Right forelimb (tissue), 1 donor: Measurements from ENCODE around the gene COPS9.

Source experiments
- DNase-seq: peaks from one replicate; pipeline ENCODE4 v3.0.0-alpha.2; 2018

COPS9 gene

DNA sequence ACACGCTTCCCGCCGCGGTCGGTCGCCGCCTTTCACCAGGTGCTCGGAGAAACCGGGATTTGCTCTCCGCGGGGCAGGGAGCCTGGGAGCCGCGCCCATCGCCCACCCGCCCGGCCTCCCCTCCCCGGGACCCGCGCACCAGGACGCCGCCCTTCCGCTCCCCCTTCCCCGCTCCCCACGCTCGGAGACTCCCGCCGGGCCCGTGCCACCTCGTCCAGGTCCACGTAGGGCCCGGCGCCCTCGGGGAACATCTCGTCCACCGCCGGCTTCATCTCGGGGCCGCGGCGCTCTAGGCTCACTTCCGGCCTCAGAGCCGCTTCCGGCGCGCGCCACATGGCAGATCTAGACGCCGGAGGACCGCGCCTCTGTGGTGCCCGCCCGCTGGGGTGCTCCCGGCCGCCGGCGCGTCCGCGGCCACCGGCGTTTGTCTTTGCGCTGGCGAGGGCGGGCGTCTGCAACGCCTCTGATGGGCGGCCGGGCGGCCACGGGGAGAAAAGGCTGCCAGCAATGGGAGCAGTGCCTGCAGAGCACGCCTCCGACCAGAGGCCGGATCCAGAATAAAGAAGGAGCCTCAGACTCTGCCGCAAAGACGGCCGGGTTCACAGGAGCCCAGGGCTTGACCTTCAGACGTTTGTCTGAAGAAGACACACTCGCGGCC, at the start of gene COPS9:
COPS9 (minus strand) TSS at position 293 of the 658 bp plus-strand sequence; CDS start at position 272, 21 bp downstream.
- DNase-seq: peak; percentile 92

- DNase-seq: no peak
Measured at GRCh38 chr2:240184656-240185055, 48.6 kb upstream of the COPS9 start.

DNA sequence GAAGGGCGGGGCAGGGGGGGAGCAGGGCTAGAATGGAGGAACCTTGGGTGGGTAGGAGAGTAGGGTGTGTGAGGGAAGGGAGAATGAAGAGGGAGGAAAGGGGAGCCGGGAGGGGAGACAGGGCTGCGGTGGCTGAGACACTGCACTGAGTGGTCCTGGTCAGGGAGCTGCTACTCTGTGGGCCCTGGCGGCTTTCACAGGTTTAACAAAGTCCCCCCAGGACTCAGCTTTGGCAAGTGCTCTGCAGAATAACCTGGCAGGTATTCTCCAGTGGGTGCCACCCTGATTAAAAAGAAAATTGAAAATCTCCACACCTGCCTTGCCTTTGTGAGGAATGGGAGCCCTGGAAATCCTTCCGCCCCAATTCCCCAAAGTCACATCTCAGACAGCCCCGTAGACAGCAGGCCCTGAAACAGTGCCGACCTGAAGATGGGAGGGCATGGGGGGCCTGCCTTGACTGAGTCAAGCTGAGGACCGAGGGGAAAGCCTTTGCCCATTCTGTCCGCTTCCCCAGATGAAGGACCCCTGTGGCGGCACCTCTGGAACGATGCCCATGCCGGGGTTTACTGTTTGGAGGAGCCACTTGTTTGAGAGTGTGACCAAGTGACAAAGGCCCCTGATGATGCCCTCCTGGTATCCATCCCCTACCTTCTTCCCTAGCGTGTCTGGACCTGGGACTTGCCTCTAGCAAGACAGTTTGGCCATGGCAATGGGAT, 47.9 kb upstream of the COPS9 start:
- no peak for DNase-seq

DNA sequence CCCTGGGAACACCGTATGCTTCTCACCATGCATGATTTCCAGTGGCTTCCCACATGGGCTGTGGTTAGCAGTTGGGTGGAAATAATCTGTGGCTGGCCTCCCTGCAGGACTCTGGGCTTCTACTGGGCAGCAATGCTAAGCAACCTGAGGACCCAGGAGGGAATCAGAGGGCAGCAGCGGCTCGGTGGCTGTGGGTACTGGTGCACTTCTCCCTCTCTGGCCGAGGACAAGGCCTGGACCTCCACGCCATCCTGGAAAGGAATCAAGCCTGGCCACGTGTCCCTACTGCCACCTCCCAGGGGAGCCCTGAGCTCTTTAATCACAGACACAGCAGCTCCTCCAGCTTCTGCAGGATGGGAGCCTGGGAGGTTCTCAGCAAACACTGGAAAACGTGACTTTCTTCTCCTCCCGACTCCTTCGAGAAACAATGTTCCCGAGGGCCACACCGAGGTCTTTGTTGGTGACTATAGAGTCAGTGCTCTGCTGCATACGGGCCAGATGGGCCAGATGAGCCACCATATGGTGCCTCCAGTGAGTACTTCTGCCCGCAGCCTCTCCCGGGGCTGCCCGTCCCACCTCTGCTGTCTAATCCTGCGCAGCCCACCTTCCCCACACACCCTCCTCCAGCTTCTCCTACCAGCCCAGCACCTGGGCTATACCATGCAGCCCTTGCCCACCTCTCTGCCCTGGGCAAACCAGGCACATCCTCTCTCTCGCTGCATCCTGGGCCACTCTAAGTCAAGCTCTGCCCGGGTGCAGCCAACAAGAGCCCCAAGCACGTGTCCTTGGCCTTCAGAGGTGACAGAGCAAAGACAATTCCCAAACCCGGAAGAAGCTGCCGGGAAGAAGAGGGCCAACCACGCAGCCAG, 47.1 kb upstream of the COPS9 start:
- DNase-seq: no peak

DNA sequence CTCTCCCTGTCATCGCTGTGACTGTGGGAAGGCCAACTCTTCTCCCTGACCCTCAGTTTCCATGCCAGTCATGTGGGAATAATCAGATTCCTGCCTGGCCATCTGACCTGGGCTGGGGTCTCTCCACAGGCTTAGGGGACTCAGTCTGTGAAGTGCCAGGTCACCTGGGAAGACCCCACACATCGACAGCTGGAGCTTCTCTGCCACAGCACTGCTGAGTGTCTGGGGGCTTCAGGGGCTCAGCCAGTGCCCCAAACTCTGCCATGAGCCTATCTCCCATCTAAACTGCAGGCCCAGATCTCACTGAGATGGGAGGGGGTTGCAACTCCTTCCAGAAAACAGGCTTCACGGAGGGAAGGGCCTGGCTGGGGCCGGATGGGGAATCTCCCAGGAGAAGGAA, 46.4 kb upstream of the COPS9 start:
- no peak for DNase-seq

GRCh38 chr2:240182001-240182400, 45.9 kb upstream of the COPS9 start:
- DNase-seq: no peak

- DNase-seq: no peak
Measured at GRCh38 chr2:240179941-240180666, 44.0 kb upstream of the COPS9 start.

- DNase-seq: no peak
Measured at GRCh38 chr2:240179186-240179815, 43.2 kb upstream of the COPS9 start.

DNA sequence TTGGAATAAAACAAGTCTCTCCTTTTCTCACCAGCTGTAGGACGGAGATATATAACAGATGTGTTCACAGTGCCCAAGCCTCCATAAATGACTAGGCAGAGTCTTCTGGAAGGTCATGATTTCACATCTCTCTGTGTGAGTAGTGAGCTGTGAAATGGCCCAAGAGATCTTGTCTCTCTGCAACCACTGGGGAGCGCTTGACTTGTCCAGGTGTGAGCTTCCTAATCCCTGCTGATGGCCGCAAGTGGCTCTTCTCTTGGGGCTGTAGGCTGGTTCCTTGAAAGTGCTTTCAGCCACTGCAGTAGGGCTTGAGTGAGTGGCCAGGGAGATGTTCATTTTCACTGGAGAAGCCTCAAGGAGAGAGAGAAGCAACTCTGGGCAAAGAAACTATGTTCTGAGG, 42.5 kb upstream of the COPS9 start:
- DNase-seq: no peak

DNA sequence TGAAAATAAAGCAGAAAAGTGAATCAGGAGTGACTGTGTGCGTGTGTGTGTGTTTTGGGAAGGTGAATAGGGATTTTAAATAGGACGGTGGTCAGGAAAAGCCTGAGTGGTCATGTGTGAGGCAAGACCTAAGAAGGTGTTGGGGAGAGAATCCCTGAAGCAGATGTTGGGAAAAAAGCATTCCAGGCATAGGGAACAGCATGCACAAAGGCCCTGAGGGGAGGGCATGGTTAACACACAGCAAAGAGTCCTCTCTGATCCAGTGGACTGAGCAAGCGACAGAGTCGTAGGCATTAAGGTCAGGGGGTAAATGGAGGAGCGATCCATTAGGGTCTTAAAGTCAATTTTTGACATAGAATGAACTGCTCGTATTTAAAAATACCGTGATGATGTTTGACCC, 38.4 kb upstream of the COPS9 start:
- DNase-seq: no peak

DNA sequence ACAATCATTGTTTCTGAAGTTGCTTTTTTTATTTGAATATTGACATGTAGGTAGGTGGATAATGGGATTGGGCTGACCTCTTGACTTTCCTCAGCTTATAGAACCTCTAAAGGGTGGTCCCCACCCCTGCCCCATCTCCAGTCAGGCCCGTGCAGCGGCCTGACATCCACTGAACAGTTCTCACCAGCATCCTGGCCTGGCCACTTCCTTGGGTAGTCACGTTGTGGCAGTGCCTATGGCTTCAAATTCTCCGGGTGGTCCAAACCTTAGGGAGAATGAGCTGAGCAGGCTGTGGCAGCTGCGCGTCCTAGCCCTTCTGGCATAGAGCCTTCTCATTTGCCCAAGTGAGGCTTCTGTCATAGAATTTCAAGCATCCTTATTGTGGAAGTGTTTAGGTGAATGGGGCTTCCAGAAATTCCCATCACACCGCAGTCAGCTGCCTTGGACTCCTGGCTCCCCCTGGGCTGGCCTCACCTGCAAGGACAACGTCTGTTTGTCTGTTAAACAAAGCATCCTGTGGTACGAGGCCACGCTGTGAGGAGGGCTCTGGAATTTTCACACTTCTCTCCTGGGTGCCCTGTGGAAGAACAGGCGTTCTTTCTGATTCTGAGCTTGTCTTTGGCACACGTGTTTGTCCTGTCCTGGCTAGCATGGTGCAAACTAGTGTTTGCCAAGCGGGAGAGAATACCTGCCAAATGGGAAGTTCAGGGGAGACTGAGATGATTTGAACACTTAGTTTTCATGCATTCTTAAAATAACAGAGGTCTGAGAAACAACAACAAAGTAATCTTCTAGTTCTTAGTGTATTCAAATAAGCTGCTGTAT, 36.2 kb upstream of the COPS9 start:
- DNase-seq: no peak

- no peak for DNase-seq
Measured at GRCh38 chr2:240170883-240171282, 34.8 kb upstream of the COPS9 start.

DNA sequence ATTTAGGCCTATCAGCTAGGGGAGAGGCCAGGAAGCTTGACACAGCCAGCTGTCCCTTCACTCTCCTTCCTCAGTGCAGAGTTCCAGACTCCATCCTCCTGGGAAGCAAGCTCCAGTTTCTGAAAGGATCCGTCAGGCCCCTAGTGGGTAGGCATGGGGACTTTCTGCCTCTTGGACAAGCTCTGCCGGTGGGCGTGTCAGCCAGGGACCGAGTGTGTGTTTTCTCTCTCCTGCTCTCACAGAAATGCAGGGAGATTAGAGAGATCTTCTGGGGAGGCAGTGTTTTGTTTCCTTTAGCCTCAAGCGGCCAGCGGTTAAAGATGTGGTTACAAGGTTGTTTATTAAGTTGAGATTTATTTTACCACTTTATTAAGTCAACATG, 34.2 kb upstream of the COPS9 start:
- DNase-seq: no peak

DNA sequence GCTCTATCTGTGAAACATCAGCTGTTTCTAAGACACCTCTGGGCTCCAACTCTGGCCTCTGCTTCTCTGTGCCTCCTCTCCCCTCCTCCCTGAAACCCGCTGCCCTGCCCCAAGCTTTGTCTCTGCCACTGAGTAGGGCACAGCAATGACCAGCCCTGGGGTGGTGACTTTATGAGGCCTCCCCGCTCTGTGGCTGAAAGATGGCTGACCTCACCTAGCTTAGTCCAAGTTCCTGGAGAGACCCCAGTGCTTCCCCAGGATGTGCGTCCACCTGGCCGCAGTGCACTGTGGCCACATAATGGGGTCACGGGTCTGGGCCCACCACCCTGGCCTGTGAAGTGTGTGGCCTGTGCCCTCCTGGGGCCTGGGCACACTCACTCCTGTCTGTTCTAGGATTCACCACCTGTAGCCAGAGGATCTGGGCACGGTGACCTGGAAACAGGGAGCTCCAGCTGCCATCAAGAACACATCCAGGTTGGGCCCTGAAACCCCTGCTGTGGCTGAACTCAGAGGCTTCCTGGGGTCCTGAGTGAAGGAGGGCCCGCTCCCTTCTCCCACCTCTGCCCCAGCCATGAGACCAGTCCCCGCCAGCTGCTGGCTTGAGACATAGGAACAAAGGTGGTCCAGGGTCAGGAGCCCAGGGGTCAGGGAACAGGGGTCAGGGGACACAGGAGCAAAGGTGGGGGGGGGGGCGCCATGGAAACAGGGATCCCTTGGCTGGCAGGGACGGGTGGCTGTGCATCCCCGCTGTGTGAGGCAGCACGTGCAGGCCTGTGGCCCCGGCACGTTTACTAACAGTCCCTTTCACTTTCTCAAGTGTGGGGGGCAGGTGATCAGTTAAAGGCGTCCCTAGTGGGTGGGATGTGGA, 33.6 kb upstream of the COPS9 start:
- no peak for DNase-seq

DNA sequence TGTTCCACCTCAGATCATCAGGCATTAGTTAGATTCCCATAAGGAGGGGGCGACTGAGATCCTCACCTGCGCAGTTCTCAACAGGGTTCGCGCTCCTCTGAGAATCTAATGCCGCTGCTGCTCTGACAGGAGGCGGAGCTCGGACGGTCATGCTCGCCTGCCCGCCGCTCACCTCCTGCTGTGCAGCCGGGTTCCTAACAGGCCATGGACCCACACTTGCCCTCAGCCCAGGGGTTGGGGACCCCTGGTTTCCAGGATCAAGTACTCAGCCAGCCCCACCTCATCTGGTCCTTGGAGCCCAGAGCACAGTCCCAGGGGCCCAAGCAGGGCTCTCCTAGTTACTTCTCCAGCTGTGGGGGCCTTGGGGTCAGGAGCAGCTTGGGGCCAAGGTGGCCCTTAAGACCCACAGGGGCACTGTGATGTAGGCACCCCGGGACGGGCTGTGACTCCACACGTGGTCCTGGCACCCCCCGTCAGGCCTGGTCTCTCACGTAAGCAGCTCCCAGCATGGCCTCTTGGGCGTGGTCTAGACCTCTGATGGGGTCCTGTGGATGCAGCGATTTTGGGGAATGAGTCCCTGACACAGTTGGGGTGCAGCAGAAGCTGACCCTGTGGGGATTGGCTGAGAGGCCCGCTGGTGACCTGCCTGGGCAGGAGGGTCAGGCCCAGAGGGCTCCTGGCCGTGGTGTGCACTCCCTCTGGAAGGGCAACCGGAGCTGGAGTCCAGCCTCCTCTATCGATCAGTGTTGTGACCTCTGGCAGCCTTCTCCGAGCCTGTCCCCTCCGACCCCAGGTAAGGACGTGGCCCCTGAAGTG, 32.6 kb upstream of the COPS9 start:
- DNase-seq: no peak

DNA sequence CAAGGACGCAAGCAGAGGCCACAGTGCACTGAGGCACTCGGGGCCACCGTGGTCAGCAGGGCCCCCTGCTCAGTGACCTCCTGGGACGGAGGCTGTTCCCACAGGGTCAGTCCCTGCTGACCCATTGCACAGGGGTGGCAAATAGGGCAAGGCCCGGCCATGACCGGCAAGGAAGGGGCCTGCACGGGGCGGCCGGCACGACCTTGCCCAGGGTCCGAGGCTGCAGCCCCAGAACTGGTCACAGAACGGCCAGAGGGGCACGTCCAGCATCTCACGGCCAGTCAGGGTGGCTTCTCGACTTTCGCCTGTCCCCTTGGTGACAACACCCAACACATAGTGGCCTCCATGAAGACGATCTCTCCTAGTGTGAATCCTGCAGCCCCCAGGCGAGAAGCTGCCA, 31.9 kb upstream of the COPS9 start:
- no peak for DNase-seq

- no peak for DNase-seq
Measured at GRCh38 chr2:240167588-240167880, 31.4 kb upstream of the COPS9 start.

GRCh38 chr2:240166761-240167587, 30.9 kb upstream of the COPS9 start:
- DNase-seq: no peak

DNA sequence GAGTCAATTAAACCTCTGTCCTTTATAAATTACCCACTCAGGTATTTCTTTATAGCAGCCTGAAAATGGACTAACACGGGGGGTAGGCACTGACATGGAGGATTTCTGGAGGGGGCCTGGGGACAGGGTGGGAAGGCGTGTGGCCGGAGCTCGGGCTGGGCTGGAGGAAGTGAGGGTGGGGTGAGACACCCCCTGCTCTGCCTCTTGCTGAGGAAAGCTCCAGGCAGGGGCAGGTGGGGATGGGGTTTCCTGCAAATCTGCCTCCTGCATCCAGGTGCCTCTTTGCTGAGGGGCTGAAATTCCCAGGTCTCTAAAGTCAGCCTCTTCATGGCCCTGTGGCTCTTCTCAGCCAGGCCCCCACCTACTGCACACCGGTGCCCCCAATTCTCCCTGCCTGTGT, 30.1 kb upstream of the COPS9 start:
- DNase-seq: no peak
